K562 (cell line): ENCODE data around the gene LEPR. TPM values are rescaled to one million over a fixed set of nuclear protein-coding genes. Genes with fewer than 3 reads are reported as not detected.

Experiments used
- CREBBP ChIP-seq: IDR thresholded peaks from one replicate; pipeline ENCODE4 v1.6.1; 2012; ENCODE audit warnings: low read depth, mild to moderate bottlenecking, control low read depth, inconsistent platforms, low read length
- ELF2 ChIP-seq: fragments of 250-450 bp; sonication (Bioruptor Pico); IDR thresholded peaks from 2 replicates; pipeline ENCODE4 v1.5.0; 2021; ENCODE audit warnings: mild to moderate bottlenecking
- HCFC1 ChIP-seq: IDR thresholded peaks from 2 replicates; pipeline ENCODE4 v1.6.1; 2012; ENCODE audit warnings: low read depth, low read length, improper control_type of control experiment
- NFE2L1 ChIP-seq: fragments of 450-650 bp; IDR thresholded peaks from 2 replicates; pipeline ENCODE4 v1.6.1; 2016; ENCODE audit warnings: missing genetic modification characterization, low read depth, mild to moderate bottlenecking, missing compliant biosample characterization, moderate library complexity, borderline replicate concordance
- SP1 ChIP-seq: sonication (generic); formaldehyde crosslinking; IDR thresholded peaks from 2 replicates; pipeline ENCODE4 v1.8.1; 2022; ENCODE audit warnings: mild to moderate bottlenecking, missing genetic modification reagents
- TAF9B ChIP-seq: fragments of 450-650 bp; IDR thresholded peaks from 2 replicates; pipeline ENCODE4 v1.6.1; 2018; ENCODE audit warnings: mild to moderate bottlenecking; ENCODE audit not compliant: partially characterized antibody
- ZBTB40 ChIP-seq, 2 experiments: fragments of 450-650 bp in 1 of 2; sonication (generic) in 1 of 2; formaldehyde crosslinking in 1 of 2; IDR thresholded peaks; 2 replicates each; pipeline versions ENCODE4 v1.7.1 to v1.9.0; 2016 to 2022; ENCODE audit warnings: inconsistent platforms in 1 of 2, mild to moderate bottlenecking in 1 of 2, missing genetic modification reagents in 1 of 2
- polyA plus RNA-seq, 8 experiments: library from polyadenylated mRNA; depleted of rRNA in 4 of 8; stranded (reverse) in 5 of 8; unstranded in 3 of 8; fragments of >200 nt; fragmentation: Nextera tagmentation in 2 of 8; fragmentation: Illumina TruSeq in 1 of 8; extraction: Ambion mirVana in 2 of 8; extraction: Trizol in 1 of 8; gene quantifications; 2 replicates each; pipeline versions ENCODE4 v1.2.1 to v1.2.3, GENCODE V29; 2011 to 2014; ENCODE audit warnings: inconsistent platforms in 1 of 8, missing spikeins in 1 of 8
- total RNA-seq, 7 experiments: library from RNA; depleted of rRNA in 6 of 7; stranded (reverse); fragments of >200 nt in 6 of 7; fragmentation: Illumina TruSeq in 2 of 7; extraction: Trizol in 2 of 7; gene quantifications; 2 replicates each; pipeline versions ENCODE4 v1.2.1 to v1.2.3, GENCODE V29; 2011 to 2021; ENCODE audit warnings: low replicate concordance in 1 of 7
- TF ChIP-seq, protein P1 (sequence below): sonication (generic); formaldehyde crosslinking; IDR thresholded peaks from 2 replicates; pipeline ENCODE4 v1.8.0; 2022; ENCODE audit warnings: mild to moderate bottlenecking, missing genetic modification reagents

Gene LEPR
- total and polyA plus RNA-seq, 9 of the 15 experiments (the other 6 are each of a cell fraction or from before 2014, with no cell fraction given) = 12.2 to 111 (median 43.1) TPM

GRCh38 chr1:65420590-65421350 is at the start of gene LEPR, which contains the start of gene LEPROT (continued):
- TF ChIP-seq CREBBP = no peak
- no peak for TF ChIP-seq NFE2L1 (tag)
- TF ChIP-seq TAF9B = peak; percentile 89
- TF ChIP-seq ZBTB40 (IDR thresholded peaks at IDR 0.05) = peak; percentile 81
- no peak for TF ChIP-seq ZBTB40 (CRISPR knock-in tag; IDR thresholded peaks at IDR 0.05)
- peak; percentile 61; the same call in 1 of the 2 replicates for TF ChIP-seq ELF2 (CRISPR knock-in tag)
- no peak; the same call in 1 of the 2 replicates for TF ChIP-seq SP1 (CRISPR knock-in tag)
- peak; percentile 64 for TF ChIP-seq HCFC1
- TF ChIP-seq, protein P1, sequence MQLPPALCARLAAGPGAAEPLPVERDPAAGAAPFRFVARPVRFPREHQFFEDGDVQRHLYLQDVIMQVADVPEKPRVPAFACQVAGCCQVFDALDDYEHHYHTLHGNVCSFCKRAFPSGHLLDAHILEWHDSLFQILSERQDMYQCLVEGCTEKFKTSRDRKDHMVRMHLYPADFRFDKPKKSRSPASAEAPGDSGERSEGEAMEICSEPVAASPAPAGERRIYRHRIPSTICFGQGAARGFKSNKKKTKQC (CRISPR knock-in tag) = peak; percentile 50; the same call in 1 of the 2 replicates
